ENCODE measurements around the gene BCL11A.

The BCL11A gene

DNA sequence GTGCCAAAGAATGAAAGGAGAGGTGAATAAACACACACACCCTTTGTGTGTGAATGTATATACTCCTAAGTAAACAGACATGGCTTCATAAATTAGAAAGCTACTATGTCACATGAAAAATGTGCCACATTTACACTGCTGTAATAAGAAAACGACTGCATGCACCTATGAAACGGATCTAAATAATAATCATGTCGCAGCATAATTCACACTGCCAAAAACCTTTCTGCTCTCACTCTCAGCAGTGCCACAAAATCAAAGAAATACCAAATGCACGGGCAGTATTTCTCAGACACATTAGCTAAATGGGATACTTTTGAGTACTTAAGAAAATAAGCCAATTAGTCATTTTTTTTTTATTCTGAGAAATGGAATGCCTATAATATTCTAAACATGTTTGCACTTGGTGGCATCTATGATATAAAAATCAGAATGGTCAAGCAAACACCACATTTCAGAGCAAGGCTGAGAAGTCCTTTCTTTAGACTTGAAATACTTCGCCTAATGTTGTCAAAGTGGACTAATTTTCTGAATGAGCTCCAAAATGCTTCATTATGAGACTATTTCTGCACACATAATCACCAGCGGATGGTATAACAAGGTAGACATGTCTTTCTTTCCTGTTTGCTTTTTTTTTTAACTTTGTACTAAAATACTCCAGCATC lies 6.6 kb downstream of the BCL11A start:
- no peak for DNase-seq (ENCODE audit: low read depth in 2 of 2)

- DNase-seq (ENCODE audit: low read depth in 2 of 2), result no peak
Observed at GRCh38 chr2:60544954-60545560, 8.4 kb downstream of the BCL11A start.

DNA sequence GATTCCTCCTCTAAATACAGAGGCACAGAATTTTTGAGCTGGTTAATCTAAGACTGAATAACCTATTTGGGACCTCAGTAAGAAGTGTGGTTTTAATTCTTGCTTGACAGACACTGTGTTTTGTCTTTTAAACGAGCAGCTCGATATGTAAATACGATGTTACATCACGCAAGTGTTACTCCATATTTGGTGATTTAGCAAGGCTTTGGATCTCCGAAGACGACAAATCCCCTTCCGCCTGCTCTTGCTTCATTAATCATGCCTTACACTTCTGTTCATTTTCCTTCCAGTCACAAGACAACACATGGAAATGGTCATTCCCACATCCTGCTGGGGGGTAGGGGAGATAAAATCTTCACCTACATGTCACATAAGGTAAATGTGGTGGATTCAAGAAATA lies 9.4 kb downstream of the BCL11A start:
- DNase-seq (ENCODE audit: low read depth in 2 of 2), result no peak

DNA sequence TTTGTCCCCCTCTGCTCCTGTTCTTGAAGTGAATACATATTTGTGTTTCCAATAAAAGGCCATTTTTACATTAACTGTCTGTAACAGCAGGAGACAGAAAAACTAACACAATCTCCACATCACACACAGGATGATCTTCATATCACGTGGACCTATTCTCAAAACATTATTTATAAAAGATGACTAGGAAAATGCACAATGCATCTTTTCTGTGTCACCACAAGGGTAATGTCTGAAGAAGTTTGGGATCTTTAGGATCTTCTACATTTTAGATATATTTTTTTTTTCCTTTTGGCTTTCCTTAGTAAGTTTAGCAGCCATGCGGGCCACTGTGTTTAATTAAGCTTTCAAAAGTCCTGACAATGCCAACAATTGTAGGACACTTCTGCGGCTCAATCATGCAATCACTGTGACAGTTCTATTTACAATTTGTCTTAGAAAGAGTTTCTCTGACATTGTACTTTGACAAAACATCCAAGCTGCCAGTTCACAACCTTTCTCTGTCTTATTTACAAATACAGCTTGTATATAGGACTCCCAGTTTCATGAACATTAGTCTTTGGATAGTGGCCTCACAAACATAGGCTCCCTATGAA lies 12.3 kb downstream of the BCL11A start:
- DNase-seq (ENCODE audit: low read depth in 2 of 2), result no peak

GRCh38 chr2:60540074-60540473 lies 13.4 kb downstream of the BCL11A start:
- no peak for DNase-seq (ENCODE audit: low read depth in 2 of 2)

- no peak for DNase-seq (ENCODE audit: low read depth in 2 of 2)
Observed at GRCh38 chr2:60539140-60539539, 14.3 kb downstream of the BCL11A start.

GRCh38 chr2:60538101-60538500 lies 15.4 kb downstream of the BCL11A start:
- no peak for DNase-seq (ENCODE audit: low read depth in 2 of 2)

DNA sequence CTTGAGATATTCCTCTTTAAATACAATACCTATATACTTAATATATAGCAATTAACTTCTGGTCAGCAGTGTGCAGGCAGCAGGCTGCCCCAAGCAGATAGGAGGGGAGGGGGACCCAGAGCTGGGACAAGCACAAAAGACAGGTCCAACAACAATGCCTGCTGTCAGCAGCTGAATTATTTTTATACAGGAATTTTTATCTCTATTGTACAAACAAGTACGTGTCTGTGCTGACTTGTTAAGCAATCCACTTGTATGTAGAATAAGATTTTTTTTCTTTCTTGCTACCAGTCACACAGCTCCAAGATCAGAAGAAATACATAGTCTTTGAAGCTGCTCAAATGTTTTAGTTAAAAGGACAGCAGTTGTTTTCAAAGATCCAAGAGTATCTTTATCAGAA lies 16.7 kb downstream of the BCL11A start:
- DNase-seq (ENCODE audit: low read depth in 2 of 2), result no peak

DNA sequence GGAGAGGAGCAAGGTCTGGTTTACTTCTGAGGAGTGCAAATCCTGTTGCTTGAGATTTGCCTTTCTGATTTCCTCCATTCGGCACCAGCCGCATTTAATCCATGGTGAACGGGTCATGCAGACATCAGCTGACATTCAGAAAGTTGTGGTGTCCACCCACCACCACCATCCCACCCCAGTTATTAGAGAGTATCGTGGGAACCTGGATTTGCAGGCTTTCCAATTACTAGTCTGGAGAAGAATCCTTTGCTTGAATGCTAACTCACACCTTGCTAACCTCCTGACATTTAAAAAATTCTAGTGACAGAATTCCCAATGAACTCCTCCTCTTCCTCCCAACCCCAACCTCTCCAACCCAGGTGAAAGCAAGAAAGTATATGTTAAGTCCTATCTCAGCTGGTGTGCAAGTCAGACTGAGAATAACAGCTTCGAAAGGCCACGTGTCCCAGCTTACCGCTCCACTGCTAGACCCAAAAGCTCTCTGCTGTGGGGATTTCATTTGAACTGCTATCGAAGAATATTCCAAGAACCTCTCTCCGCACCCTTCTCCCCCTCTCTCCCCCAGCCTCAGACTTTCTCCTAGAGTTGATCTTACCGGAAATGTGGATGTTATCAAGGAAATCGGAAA lies 17.7 kb downstream of the BCL11A start:
- DNase-seq (ENCODE audit: low read depth in 2 of 2), result no peak

GRCh38 chr2:60534892-60535684 lies 18.4 kb downstream of the BCL11A start:
- DNase-seq (ENCODE audit: low read depth in 2 of 2), result no peak

DNA sequence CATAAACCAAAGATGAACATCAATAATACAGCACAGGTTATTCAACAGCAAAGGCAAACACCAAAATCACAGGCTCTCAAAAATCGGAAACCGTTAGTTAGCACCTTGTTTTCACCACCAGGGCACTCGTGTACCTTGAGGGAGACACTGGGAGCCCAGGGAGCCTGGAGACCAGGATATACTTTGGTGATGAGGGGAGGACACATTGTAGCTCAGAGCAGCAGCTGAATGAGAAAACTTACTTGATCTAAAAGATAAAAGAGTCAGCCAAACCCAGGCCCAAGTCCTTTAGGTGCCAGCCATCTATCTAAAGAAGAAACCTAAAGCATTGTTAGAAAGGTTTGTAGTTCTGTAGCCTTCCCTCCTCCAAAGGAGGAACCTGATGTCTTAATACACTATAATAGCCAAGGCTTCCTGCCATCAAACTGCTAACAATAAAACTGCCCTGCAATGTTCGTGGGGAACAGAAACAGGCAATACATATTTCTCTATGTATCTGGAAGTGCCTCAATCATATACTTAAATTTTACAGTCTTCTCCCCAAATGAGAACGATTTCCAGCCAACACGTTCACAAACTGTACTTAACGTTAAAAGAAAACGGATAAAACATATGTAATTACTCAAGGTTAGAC lies 19.3 kb downstream of the BCL11A start:
- no peak for DNase-seq (ENCODE audit: low read depth in 2 of 2)

DNA sequence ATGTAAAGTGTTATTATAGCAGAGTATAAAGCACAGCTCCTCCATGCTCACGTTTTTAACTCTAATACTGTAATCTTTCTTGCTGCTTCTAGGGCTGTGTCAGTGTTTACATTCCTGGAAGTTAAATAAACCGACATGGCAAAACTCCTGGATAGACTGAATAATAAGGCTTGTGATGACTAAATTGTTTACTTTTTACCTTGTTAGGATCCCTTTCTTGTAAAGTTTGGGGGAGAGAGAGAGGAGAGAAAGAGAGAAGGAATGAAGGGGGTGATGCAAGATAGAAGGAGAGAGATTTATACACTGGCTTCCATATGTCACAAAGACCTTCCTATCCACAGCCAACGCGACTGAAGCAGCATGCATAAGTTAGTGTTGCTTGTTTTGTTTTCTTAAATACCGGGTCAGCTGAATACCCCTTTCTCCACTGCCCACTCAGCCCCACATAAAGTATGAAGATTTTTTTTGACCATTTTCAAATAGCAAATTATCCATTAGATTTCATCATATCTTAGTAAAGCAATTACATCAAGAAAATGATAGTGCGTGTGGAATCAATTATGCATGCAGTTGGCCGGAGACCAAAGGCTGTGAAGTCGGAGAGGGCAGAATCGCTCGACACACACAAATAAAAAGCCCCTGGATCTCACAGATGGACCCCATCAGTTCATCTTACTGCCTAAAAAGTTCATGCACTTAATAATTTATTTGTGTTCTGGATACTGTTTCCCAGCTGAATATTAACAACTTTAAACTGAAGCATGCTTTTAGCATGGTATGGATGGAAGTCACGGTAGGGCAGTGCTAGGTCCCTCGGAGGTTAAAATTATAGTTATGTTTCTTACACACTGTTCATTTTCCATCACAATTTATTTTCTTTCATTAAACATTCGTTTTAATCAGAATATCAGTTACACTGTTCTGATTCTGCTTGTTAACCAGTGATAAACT lies 20.1 kb downstream of the BCL11A start:
- no peak for DNase-seq (ENCODE audit: low read depth in 2 of 2)

DNA sequence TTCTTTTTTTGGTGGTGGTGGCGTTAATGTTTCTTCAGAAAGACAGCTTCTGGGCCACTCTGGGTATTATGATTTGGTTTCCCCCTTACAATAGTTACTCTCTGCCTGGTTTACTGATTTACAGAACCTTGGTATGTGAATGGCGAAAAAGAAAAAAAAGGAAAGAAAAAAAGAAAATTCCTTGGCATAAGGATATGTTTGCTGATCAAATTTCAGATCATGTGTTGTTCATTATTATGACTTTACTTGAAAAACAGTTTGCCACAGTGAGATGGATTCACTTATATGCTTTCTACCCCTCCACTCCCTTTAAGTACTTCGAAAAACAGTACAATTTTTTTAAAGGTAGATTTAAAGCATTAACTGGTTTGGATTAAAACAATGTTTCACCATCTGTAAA lies 21.0 kb downstream of the BCL11A start:
- no peak for DNase-seq (ENCODE audit: low read depth in 2 of 2)

- DNase-seq (ENCODE audit: low read depth in 2 of 2), result no peak
Observed at GRCh38 chr2:60531701-60532133, 21.7 kb downstream of the BCL11A start.

DNA sequence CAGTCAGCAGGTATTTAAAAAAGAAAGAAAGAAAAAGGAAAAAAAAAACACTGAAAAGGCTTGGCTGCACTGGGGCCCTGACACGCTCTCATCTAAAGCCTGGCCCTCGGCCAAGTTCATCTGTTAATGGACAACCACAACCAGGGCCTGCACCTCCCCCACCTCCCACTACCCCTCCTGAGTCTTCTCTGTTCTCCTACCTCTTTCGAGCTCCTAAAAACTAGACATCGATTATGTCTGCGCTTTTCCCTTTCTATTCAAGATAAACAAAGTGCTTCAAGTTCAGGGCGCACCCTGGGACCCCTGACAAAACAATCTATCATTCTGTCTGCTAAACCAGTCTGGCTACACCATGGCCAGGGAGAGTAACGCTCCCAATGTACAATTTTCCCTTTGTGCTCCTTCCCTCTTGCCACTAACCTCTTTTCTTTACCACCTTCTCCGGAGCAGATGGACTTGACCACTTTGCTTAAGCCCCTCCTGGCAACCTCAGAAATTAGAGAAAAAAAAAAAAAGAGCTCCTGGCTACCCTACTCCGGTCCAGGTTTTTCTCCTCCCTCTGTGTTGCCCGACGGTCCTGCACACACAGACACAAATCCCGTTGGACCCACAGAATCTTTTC lies 22.7 kb downstream of the BCL11A start:
- no peak for DNase-seq (ENCODE audit: low read depth in 2 of 2)

DNA sequence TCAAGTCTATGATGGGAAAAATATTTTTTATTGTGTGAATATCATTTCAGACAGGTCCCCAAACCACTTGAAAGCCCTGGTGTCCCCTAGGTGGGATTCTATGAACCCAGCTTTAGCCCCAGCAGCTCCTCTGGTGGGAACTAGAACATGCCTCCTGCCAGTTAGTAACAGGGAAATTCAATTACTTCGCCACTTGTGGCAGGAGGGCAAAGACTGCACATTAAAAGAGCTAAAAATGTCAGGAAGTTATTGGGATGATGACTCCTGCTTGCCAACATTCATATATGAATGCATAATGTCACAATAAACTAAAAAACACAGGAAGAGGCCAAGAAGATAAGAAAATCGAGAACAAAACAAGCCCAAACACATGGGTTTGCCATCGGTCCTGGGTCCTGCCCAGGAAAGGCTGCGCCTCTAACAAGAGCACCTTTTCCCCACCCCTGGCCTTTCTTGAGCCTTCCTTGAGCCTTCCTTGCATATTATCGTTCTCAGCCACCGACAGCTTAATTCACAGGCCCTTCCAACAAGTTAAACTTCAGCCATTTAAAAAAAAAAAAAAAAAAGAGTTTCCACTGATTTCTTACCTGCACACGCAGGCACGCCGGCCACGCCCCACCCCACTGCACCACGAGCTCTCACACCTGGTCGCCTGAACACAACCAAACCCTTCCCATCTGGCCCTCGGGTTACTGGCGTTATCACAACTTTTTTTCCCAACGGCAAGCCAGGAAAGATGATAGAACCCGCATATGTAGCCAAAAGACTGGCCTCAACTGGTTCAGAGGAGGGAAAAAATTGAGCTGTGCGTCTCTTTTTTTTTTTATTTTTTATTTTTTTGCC lies 23.4 kb downstream of the BCL11A start:
- no peak for DNase-seq (ENCODE audit: low read depth in 2 of 2)

DNA sequence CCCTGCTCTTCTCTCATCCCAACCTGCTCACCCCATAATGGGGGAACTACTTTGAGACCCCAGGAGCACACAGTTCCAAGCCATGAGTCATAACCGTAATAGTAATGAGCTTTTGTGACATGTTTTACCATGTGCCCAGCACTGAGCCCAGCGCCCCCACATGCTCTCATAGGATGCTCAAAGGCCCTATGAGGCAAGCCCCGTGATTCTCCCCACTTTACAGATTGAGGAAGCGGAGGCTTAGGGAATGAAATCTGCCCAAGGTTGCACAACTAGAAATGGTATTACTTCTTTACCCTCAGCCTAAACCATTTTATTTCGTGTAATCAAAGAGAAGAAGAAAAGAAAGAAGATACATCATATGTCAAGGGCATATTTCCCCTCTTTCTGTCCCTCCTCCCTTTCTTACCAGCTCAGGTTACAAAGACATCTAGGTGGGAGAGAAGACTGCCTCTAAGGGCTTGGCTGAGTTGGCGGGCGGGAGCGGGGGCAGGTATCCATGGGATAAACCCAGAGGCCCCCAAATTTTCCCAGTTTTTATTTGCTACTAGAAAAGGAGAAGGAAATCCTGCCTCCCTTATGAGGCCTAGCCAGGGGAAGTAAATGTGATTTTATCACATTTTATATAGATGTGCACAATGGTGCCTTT lies 24.2 kb downstream of the BCL11A start:
- DNase-seq (ENCODE audit: low read depth in 2 of 2), result no peak

GRCh38 chr2:60528281-60529020 lies 25.0 kb downstream of the BCL11A start:
- DNase-seq (ENCODE audit: low read depth in 2 of 2), result no peak

Data from stimulated activated CD4-positive, alpha-beta T cell treated with anti-CD3 and anti-CD28 coated beads, Interleukin-4, amount 100 ng/mL, for 48 hours (primary cell).